Hair follicle dermal papilla cell (primary cell): ENCODE results near the gene MAN2B2. TPM values are rescaled to one million over a fixed set of nuclear protein-coding genes. Genes with fewer than 3 reads are reported as not detected.

Source experiments
- total RNA-seq: library from RNA; depleted of rRNA; stranded (reverse); fragments of >200 nt; gene quantifications from 2 replicates; pipeline ENCODE4 v1.2.3, GENCODE V29; 2012

MAN2B2 gene
- total RNA-seq: 34.6 and 35.9 TPM in 2 replicates

DNA sequence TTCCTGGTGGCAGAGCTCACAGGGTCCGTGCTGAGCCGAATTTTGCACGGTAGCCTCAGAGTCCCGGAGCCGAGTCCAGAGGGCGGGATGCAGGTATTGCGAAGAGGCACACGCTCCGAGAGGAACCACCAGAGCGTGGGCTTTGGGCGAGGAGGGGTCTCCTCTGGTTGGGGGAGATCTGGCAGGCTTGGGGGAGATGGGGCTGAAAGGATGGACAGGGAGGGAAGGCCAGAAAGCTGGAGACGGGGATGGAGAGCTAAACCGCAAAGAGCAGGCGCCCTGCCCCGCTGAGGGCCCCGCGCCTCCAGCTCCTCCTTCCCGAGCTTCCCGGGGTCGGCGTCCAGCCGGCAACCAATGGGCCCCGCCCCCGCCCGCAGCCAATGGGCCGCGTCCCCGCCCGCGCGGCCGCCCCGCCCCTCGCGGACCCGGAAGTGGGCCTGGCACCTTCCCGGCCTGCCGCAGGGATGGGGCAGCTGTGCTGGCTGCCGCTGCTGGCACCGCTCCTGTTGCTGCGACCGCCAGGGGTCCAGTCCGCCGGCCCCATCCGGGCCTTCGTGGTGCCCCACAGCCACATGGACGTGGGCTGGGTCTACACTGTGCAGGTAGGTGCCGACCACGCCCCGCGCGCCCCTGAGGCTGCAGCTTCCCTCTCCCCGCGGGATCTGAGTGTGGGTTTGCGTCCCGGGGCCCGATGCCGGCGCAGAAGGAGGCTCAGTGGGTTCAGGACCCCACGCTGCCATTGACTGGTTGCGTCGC, at the start of gene MAN2B2:
MAN2B2 (plus strand) TSS at position 443 of the 756 bp plus-strand sequence; CDS start at position 465, 22 bp downstream.

DNA sequence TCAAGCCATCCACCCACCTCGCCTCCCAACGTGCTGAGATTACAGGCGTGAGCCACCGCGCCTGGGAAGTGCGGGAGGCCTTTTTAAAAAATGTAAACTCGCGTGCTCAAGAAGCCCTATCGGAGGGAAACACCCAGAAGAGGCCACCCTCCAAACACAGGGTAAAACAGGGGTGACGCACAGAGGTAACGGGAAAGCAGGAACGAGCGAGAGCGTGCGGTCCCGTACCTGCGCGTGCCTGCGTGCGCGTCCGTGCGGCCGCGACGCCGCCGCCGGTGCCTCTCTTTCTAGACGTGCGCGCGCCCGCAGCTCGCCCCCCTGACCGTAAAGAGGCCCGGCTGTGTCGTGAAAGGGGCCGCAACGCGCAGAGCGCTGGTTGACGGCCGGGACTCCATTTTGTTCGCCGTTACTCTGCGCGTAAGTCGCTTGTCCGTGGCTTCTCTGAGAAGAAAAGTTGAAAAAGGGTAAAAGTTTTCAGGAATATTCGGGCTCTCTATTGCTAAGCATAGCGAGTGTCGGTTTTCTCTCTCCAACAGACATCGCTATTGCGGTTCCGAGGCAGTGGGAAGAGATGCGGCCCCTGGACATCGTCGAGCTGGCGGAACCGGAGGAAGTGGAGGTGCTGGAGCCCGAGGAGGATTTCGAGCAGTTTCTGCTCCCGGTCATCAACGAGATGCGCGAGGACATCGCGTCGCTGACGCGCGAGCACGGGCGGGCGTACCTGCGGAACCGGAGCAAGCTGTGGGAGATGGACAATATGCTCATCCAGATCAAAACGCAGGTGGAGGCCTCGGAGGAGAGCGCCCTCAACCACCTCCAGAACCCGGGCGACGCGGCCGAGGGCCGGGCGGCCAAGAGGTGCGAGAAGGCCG, 65.5 kb downstream of the MAN2B2 start, which contains the start of gene MRFAP1:
MRFAP1 (plus strand) TSS at position 394 of the 872 bp plus-strand sequence; CDS start at position 572, 178 bp downstream.

Other genes starting within 250 kb of the MAN2B2 start
- gene PPP2R2C, start 102.6 kb upstream of the MAN2B2 start, total RNA-seq: 0.24 TPM in 1 of 2 replicates, not detected in the other
- gene MRFAP1, start 65.5 kb downstream of the MAN2B2 start, total RNA-seq: 74.6 and 92.4 TPM in 2 replicates
- gene S100P, start 118.7 kb downstream of the MAN2B2 start, total RNA-seq: not detected in 2 replicates
- 34.7 and 44.6 TPM in 2 replicates for gene MRFAP1L1, start 134.7 kb downstream of the MAN2B2 start, total RNA-seq
- gene BLOC1S4, start 141.0 kb downstream of the MAN2B2 start, total RNA-seq: 14.9 and 17.7 TPM in 2 replicates
- gene KIAA0232, start 207.5 kb downstream of the MAN2B2 start, total RNA-seq: 32.8 and 39.9 TPM in 2 replicates